Right lobe of liver (tissue), 6 donors: ENCODE data around the gene SPN. TPM values are rescaled to one million over a fixed set of nuclear protein-coding genes. Genes with fewer than 3 reads are reported as not detected.
A peak's percentile ranks its signal among the peaks of the same experiment; 100 is the strongest.
"Not testable (repeated sequence)": the region's sequence is repeated elsewhere in the genome, so short reads cannot be mapped to it uniquely, and the experiment has no call there.

Source experiments
- ATAC-seq, 4 donors: fragments of 200-7000 bp; cut with Tn5 transposase; one replicate each; pipeline ENCODE4 v1.9.1; 2020; ENCODE audit warnings: mild to moderate bottlenecking in 4 of 4, moderate library complexity in 4 of 4
- DNase-seq, 3 donors: peaks; one replicate each; pipeline ENCODE4 v3.0.0-alpha.2; 2020
- H3K27ac ChIP-seq, 3 donors: fragments of 200-600 bp; one replicate each; pipeline ENCODE4 v1.8.0; 2022
- H3K27me3 ChIP-seq, 2 donors: fragments of 200-600 bp; one replicate each; pipeline ENCODE4 v1.8.0; 2022
- H3K36me3 ChIP-seq, 4 donors: fragments of 200-600 bp; sonication (generic) in 1 of 4; one replicate each; pipeline versions ENCODE4 v1.5.1 to v1.8.0; 2017 to 2022; ENCODE audit warnings: control low read depth in 1 of 4
- H3K4me1 ChIP-seq, 4 donors: fragments of 200-600 bp; sonication (generic) in 1 of 4; one replicate each; pipeline versions ENCODE4 v1.5.1 to v1.8.0; 2017 to 2022; ENCODE audit warnings: control low read depth in 1 of 4
- H3K4me3 ChIP-seq, 3 donors: fragments of 200-600 bp; one replicate each; pipeline ENCODE4 v1.8.0; 2022
- H3K9me3 ChIP-seq, 4 donors: fragments of 200-600 bp; sonication (generic) in 1 of 4; one replicate each; pipeline versions ENCODE4 v1.5.1 to v1.8.0; 2017 to 2022; ENCODE audit warnings: control low read depth in 1 of 4
- POLR2A ChIP-seq: fragments of 450-650 bp; IDR thresholded peaks from one replicate; pipeline ENCODE4 v1.6.1; 2017; ENCODE audit warnings: antibody characterized with exemption, mild to moderate bottlenecking
- WGBS: methylation state at CpG from one replicate; pipeline ENCODE4 v1.1.6; 2018; ENCODE audit warnings: low coverage, low lambda C conversion rate; ENCODE audit not compliant: insufficient coverage; ENCODE audit errors: missing lambda C conversion rate; 5-methylcytosine and 5-hydroxymethylcytosine counted together
- intact Hi-C, 2 donors: fragments of 100-400 bp; cut with DNase I; formaldehyde crosslinking; loops; one replicate each; pipeline versions ENCODE4 v1.11.2 to v1.14.1; 2022
- long read RNA-seq: library from polyadenylated mRNA; unstranded; transcript quantifications from one replicate; pipeline ENCODE4 v2.0.0, GENCODE V29; 2019
- total RNA-seq, 6 experiments: library from RNA; depleted of rRNA in 2 of 6; stranded (reverse); fragments of >200 nt in 2 of 6; fragmentation: NEBNext Ultra II Directional in 3 of 6; extraction: Animal tissue kit (Norgen Biotek cat#: 25700) in 3 of 6; gene quantifications; one replicate each; pipeline versions ENCODE4 v1.1.0 to v1.2.4, GENCODE V29; 2016 to 2023
- TF ChIP-seq, protein P1 (sequence below), 4 donors: fragments of 200-600 bp in 3 of 4; fragments of 450-650 bp in 1 of 4; IDR thresholded peaks; one replicate each; pipeline versions ENCODE4 v1.5.1 to v1.8.0; 2016 to 2022; ENCODE audit warnings: antibody characterized with exemption in 4 of 4, mild to moderate bottlenecking in 2 of 4
- donor health status: DM: no; HTN: yes; CAD: no.
- donor health status: DM: no; HTN: no; CAD: no.
- donor health status: DM: no; HTN: no; CAD: no.
- donor health status: DM: no; HTN: yes; CAD: no.
- donor health status: DM: no; HTN: yes; CAD: no.

Gene SPN
- 1 to 10 TPM in 4 of 6 experiments, under 1 TPM in 2; 0.60 to 3.3 (median 1.4) TPM for total RNA-seq
- long read RNA-seq, partial matches to known transcripts = 0 of 1 reads
- long read RNA-seq, other reads (novel, unspliced or antisense) = 0 of 1 reads

DNA sequence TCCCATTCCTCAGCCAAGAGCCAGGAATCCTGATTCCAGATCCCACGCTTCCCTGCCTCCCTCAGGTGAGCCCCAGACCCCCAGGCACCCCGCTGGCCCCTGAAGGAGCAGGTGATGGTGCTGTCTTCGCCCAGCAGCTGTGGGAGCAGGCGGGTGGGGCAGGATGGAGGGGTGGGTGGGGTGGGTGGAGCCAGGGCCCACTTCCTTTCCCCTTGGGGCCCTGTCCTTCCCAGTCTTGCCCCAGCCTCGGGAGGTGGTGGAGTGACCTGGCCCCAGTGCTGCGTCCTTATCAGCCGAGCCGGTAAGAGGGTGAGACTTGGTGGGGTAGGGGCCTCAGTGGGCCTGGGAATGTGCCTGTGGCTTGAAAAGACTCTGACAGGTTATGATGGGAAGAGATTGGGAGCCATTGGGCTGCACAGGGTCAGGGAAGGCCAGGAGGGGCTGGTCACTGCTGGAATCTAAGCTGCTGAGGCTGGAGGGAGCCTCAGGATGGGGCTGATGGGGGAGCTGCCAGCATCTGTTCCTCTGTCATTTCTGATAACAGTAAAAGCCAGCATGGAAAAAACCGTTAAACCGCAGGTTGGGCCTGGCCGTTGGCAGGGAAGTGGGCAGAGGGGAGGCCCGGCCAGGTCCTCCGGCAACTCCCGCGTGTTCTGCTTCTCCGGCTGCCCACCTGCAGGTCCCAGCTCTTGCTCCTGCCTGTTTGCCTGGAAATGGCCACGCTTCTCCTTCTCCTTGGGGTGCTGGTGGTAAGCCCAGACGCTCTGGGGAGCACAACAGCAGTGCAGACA, at the start of gene SPN:
Gene SPN (plus strand): TSS at position 232 of the 791 bp plus-strand sequence. CDS start 482 bp downstream, at position 714.
- TF ChIP-seq, protein P1, sequence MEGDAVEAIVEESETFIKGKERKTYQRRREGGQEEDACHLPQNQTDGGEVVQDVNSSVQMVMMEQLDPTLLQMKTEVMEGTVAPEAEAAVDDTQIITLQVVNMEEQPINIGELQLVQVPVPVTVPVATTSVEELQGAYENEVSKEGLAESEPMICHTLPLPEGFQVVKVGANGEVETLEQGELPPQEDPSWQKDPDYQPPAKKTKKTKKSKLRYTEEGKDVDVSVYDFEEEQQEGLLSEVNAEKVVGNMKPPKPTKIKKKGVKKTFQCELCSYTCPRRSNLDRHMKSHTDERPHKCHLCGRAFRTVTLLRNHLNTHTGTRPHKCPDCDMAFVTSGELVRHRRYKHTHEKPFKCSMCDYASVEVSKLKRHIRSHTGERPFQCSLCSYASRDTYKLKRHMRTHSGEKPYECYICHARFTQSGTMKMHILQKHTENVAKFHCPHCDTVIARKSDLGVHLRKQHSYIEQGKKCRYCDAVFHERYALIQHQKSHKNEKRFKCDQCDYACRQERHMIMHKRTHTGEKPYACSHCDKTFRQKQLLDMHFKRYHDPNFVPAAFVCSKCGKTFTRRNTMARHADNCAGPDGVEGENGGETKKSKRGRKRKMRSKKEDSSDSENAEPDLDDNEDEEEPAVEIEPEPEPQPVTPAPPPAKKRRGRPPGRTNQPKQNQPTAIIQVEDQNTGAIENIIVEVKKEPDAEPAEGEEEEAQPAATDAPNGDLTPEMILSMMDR (IDR thresholded peaks at IDR 0.05) = no peak
- no peak for TF ChIP-seq POLR2A
- Histone ChIP-seq H3K4me3 (peak within 1 kb of the TSS in 2 of 3 donors; percentile 16), H3K4me1 (no peaks in the 10 kb centered on the region), H3K9me3 (no peaks in the 10 kb centered on the region), H3K27ac (no peak within 1 kb of the TSS), H3K36me3 (no peaks in the 10 kb centered on the region), H3K27me3 (no peaks in the 10 kb centered on the region)
- ATAC-seq (peak in 2 of 4 donors; percentile 11 to 14), DNase-seq (no peak)
- intact Hi-C loops = no loop called here
- no CpG with 5 or more reads among the region's 18 CpGs for WGBS

DNA sequence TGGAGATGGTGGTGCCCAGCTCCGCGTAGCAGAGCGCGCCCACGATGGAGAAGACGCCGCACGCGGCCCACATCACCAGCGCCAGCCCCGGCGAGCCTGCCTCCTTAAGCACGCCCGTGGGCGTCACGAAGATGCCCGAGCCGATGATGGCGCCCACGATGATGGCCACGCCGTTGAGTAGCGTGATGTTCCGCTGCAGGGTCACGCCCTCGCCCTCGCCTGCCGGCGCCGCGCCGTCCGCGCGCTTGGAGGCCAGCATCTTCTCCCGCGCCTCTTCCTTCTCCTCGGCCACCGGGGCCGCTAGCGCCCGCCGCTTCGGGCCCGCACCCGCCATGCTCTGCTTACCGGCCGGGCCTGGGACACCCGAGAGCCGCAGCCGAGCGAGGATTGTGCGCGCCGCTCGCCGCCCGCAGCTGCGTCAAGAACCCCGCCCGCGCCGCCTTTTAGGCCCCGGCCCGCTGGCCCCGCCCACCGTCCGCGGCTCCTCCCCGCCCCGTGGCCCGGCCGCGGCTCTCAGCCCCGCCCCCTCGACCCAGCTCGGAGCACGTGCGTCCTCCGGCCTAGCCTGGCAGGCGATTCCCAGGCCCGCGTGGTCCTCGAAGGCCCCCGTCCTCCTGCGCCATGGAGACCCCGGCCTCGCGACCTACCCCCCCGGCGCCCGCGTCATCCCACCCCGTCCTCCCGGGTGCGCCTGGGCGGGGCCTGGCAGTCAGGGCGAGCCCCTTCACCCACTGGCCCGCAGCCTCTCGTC, 49.6 kb upstream of the SPN start:
- peak overlapping the region; percentile 39 to 52 (median 49) for H3K4me3 ChIP-seq
- intact Hi-C loops, H3K27ac ChIP-seq, H3K36me3 ChIP-seq, H3K27me3 ChIP-seq, H3K9me3 ChIP-seq, H3K4me1 ChIP-seq: not testable (repeated sequence)
- DNase-seq = peak; percentile 78 to 86 (median 83)
- peak; percentile 75 to 91 (median 79) for ATAC-seq
- peak; percentile 55 for TF ChIP-seq POLR2A
- WGBS = 5% methylated on average over 4 of the region's 100 CpGs

DNA sequence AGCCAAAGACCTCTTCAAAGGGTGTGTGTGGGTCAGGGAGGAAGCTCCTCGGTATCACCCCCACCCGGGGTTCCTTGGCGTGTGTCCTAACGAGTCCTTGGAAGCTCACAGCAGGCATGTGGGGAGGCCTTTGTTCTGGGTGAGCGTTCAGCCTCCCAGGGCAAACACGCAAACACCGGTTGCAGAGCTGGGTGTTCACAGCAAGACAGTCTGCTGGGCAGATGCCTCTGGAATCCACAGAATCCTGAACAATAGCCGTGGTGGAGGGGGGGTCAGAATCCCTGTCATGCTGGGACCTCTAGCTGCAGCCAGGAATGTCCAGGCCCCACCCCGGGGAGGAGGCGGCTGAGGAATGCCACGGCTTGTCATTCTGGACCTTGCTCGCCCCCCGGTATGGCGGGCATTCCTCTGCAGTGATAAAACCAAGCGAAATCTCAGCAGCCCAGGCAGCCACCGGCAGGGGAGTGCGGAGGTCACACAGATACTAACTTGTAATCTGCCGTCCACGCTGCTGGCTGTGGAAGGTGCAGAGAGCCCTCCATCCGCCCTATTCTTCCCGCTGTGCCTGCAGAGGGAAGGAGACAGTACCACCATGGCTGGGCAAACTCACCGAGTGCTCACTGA, 48.2 kb upstream of the SPN start:
- H3K4me1 ChIP-seq, H3K27me3 ChIP-seq, H3K9me3 ChIP-seq, intact Hi-C loops, DNase-seq, H3K27ac ChIP-seq, H3K36me3 ChIP-seq, H3K4me3 ChIP-seq: not testable (repeated sequence)
- 80% methylated on average over 1 of the region's 22 CpGs for WGBS
- ATAC-seq = peak in 1 of 4 donors; percentile 10

GRCh38 chr16:29616127-29616526, 46.9 kb upstream of the SPN start:
- DNase-seq, H3K4me3 ChIP-seq, H3K9me3 ChIP-seq, H3K4me1 ChIP-seq, H3K27me3 ChIP-seq, H3K27ac ChIP-seq, ATAC-seq, H3K36me3 ChIP-seq, intact Hi-C loops: not testable (repeated sequence)
- 67% methylated on average over 1 of the region's 6 CpGs for WGBS

DNA sequence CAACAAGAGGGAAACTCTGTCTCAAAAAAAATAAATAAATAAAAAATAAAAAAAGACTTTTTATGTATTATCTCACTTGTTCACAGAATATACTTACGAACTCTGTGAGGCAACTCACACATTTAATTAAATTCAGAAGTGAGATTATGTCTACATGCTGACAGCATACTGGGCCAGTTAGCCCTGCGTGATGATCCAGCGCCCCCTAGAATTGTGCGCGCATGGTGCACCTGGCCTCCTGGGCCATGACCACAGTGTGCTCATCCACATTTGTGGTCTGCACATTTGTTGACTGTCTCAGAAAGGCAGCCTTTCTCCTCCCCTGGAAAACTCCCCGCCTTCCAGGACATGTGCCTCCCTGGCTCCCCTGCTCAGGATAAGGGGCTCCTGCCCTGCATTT, 42.5 kb upstream of the SPN start:
- H3K4me3 ChIP-seq, H3K9me3 ChIP-seq, H3K36me3 ChIP-seq, H3K27ac ChIP-seq, H3K4me1 ChIP-seq, DNase-seq, H3K27me3 ChIP-seq, intact Hi-C loops: not testable (repeated sequence)
- 70% methylated on average over 1 of the region's 6 CpGs for WGBS
- peak in 2 of 4 donors; percentile 22 to 51 for ATAC-seq
- TF ChIP-seq, protein P1 (IDR thresholded peaks at IDR 0.05) = peak in 2 of 4 donors; percentile 6 to 34

DNA sequence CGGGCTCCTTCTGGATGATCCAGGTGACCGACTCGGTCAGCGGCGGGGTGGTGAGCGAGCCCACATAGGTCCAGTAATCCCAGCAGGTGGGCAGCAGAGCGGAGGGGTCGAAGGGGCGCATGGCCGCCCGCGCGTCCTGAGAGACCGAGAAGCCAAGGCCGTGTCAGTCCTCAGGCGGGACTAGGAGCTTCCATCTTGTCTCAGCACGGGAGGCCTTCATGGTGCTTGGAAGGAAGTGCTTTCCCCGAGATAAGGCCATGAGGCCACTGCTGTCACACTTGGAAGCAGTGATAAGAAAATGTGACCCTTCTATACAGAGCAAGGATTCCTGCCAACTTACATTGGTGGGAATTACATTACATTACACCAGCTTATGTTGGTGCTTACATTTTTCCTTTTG, 40.3 kb upstream of the SPN start:
- H3K9me3 ChIP-seq, H3K27ac ChIP-seq, H3K4me3 ChIP-seq, H3K36me3 ChIP-seq, DNase-seq, H3K27me3 ChIP-seq, H3K4me1 ChIP-seq, intact Hi-C loops: not testable (repeated sequence)
- 40% methylated on average over 1 of the region's 18 CpGs for WGBS
- peak in 2 of 4 donors; percentile 23 to 32 for ATAC-seq

- H3K27ac ChIP-seq, H3K4me3 ChIP-seq, intact Hi-C loops, DNase-seq, H3K9me3 ChIP-seq, H3K4me1 ChIP-seq, H3K27me3 ChIP-seq, H3K36me3 ChIP-seq, ATAC-seq: not testable (repeated sequence)
- 94% methylated on average over 5 of the region's 5 CpGs for WGBS
These were observed 39.8 kb upstream of the SPN start for GRCh38 chr16:29623253-29623652.

DNA sequence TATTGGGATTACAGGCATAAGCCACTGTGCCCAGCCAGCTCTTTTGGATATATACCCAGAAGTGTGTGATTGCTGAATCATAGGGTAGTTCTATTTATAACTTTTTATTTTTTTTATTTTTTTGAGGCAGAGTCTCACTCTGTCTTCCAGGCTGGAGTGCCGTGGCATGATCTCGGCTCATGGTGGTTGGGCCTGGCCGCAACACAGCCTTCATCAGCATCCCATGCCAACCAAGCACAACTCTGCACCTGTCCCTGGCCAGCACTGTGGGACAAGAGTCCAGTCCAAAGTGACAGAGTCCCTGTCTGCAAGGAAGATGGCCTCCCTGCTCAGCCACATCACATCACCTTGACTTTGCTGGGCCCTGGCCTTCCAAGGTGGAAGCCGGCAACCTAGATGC, 37.9 kb upstream of the SPN start:
- WGBS = 52% methylated on average over 3 of the region's 4 CpGs
- H3K36me3 ChIP-seq = not testable (repeated sequence)

More for the DNA sequence above, 37.9 kb upstream of the SPN start:
- intact Hi-C loops, DNase-seq, H3K4me3 ChIP-seq, H3K27ac ChIP-seq, H3K9me3 ChIP-seq, H3K4me1 ChIP-seq, H3K27me3 ChIP-seq: not testable (repeated sequence)
- ATAC-seq = peak in 2 of 4 donors; percentile 43 to 74
